Frontal cortex (tissue), 4 donors: ENCODE data around the gene CRKL. TPM values are rescaled to one million over a fixed set of nuclear protein-coding genes. Genes with fewer than 3 reads are reported as not detected.
"Not testable (repeated sequence)": the region's sequence is repeated elsewhere in the genome, so short reads cannot be mapped to it uniquely, and the experiment has no call there.

Experiments used
- DNase-seq, 2 donors: peaks; one replicate each; pipeline ENCODE4 v3.0.0; 2012; ENCODE audit warnings: low spot score in 2 of 2
- FAIRE-seq: peaks from 2 replicates; lab custom pipeline; 2012; peaks lifted over from hg19 to GRCh38; lab: Jason Lieb, UNC
- total RNA-seq: library from RNA; depleted of rRNA; stranded (reverse); fragments of >200 nt; gene quantifications from one replicate; pipeline ENCODE4 v1.2.3, GENCODE V29; 2014
- donor health status: control.
- donor health status: control.
- donor health status: control.

Gene CRKL
- total RNA-seq, 1 donor from 2014 or later, result 53.4 TPM

GRCh38 chr22:20899827-20900423 is 17.3 kb upstream of the CRKL start:
- no peak for DNase-seq
- FAIRE-seq, result no peak

- not testable (repeated sequence) for FAIRE-seq, DNase-seq
These were observed 15.8 kb upstream of the CRKL start for GRCh38 chr22:20901093-20902033.

GRCh38 chr22:20903093-20903492 is 14.1 kb upstream of the CRKL start:
- no peak for FAIRE-seq

GRCh38 chr22:20904008-20904979 is 12.9 kb upstream of the CRKL start:
- no peak for FAIRE-seq
- DNase-seq, result no peak

More at GRCh38 chr22:20903093-20903492, 14.1 kb upstream of the CRKL start:
- no peak for DNase-seq

GRCh38 chr22:20904980-20905355 is 12.2 kb upstream of the CRKL start:
- FAIRE-seq (no peak), DNase-seq (no peak)

- FAIRE-seq, result no peak
- no peak for DNase-seq
These were observed 11.5 kb upstream of the CRKL start for GRCh38 chr22:20905415-20906386.

- FAIRE-seq (no peak), DNase-seq (no peak)
These were observed 10.8 kb upstream of the CRKL start for GRCh38 chr22:20906387-20906767.

GRCh38 chr22:20908717-20909116 is 8.5 kb upstream of the CRKL start:
- FAIRE-seq, DNase-seq: not testable (repeated sequence)

- no peak for DNase-seq
- no peak for FAIRE-seq
These were observed 7.5 kb upstream of the CRKL start for GRCh38 chr22:20909543-20910303.

- no peak for FAIRE-seq
- no peak for DNase-seq
These were observed 4.7 kb upstream of the CRKL start for GRCh38 chr22:20912494-20912893.

GRCh38 chr22:20918663-20919218 is 1.5 kb downstream of the CRKL start:
- FAIRE-seq (no peak), DNase-seq (no peak)

GRCh38 chr22:20919718-20920117 is 2.5 kb downstream of the CRKL start:
- no peak for DNase-seq
- no peak for FAIRE-seq

- no peak for FAIRE-seq
These were observed 3.6 kb downstream of the CRKL start for GRCh38 chr22:20920881-20921203.

GRCh38 chr22:20922141-20922751 is 5.0 kb downstream of the CRKL start:
- FAIRE-seq, result no peak
- DNase-seq, result no peak

More at GRCh38 chr22:20920881-20921203, 3.6 kb downstream of the CRKL start:
- no peak for DNase-seq

GRCh38 chr22:20926243-20926642 is 9.0 kb downstream of the CRKL start:
- FAIRE-seq (no peak), DNase-seq (no peak)

GRCh38 chr22:20927940-20928572 is 10.8 kb downstream of the CRKL start:
- DNase-seq (no peak), FAIRE-seq (no peak)

- FAIRE-seq (no peak), DNase-seq (no peak)
These were observed 11.4 kb downstream of the CRKL start for GRCh38 chr22:20928573-20928967.
